HEK293 (cell line): ENCODE data around the gene RPIA.
"Not testable (repeated sequence)": the region's sequence is repeated elsewhere in the genome, so short reads cannot be mapped to it uniquely, and the experiment has no call there.

ENCODE experiments used
- ELK4 ChIP-seq: IDR thresholded peaks from 2 replicates; pipeline ENCODE4 v1.6.1; 2011; ENCODE audit warnings: mild to moderate bottlenecking, low read depth, low read length, borderline replicate concordance
- KLF16 ChIP-seq: fragments of 450-650 bp; formaldehyde crosslinking; IDR thresholded peaks from 2 replicates; pipeline ENCODE4 v1.5.1; 2017; ENCODE audit warnings: missing biosample characterization, missing genetic modification characterization
- MEIS1 ChIP-seq: sonication (generic); formaldehyde crosslinking; IDR thresholded peaks from 2 replicates; pipeline ENCODE4 v1.8.1; 2022; ENCODE audit warnings: missing genetic modification reagents, mild to moderate bottlenecking, borderline replicate concordance
- SALL2 ChIP-seq: fragments of 450-650 bp; formaldehyde crosslinking; IDR thresholded peaks from 2 replicates; pipeline ENCODE4 v1.5.0; 2017; ENCODE audit warnings: missing biosample characterization, mild to moderate bottlenecking, missing genetic modification characterization, borderline replicate concordance
- YY1 ChIP-seq: fragments of 450-650 bp; formaldehyde crosslinking; IDR thresholded peaks from 2 replicates; pipeline ENCODE4 v1.5.1; 2018; ENCODE audit warnings: missing biosample characterization, missing genetic modification characterization
- ZBTB17 ChIP-seq: fragments of 450-650 bp; formaldehyde crosslinking; IDR thresholded peaks from 2 replicates; pipeline ENCODE4 v1.5.1; 2016; ENCODE audit warnings: missing biosample characterization, missing genetic modification characterization
- ZNF624 ChIP-seq: fragments of 450-650 bp; formaldehyde crosslinking; IDR thresholded peaks from 2 replicates; pipeline ENCODE4 v1.5.1; 2017; ENCODE audit warnings: missing biosample characterization, missing genetic modification characterization
- ZNF837 ChIP-seq: fragments of 450-650 bp; formaldehyde crosslinking; IDR thresholded peaks from 2 replicates; pipeline ENCODE4 v1.5.1; 2016; ENCODE audit warnings: missing biosample characterization, missing genetic modification characterization
- TF ChIP-seq, protein P1 (sequence below): fragments of 450-650 bp; formaldehyde crosslinking; IDR thresholded peaks from 2 replicates; pipeline ENCODE4 v1.5.1; 2016; ENCODE audit warnings: missing biosample characterization, missing genetic modification characterization

- TF ChIP-seq ZNF837; YY1 (tag by site-specific recombination); ZNF624 (tag by site-specific recombination); MEIS1; KLF16 (tag by site-specific recombination); SALL2 (tag by site-specific recombination); ELK4; ZBTB17: not testable (repeated sequence)
- TF ChIP-seq, protein P1, sequence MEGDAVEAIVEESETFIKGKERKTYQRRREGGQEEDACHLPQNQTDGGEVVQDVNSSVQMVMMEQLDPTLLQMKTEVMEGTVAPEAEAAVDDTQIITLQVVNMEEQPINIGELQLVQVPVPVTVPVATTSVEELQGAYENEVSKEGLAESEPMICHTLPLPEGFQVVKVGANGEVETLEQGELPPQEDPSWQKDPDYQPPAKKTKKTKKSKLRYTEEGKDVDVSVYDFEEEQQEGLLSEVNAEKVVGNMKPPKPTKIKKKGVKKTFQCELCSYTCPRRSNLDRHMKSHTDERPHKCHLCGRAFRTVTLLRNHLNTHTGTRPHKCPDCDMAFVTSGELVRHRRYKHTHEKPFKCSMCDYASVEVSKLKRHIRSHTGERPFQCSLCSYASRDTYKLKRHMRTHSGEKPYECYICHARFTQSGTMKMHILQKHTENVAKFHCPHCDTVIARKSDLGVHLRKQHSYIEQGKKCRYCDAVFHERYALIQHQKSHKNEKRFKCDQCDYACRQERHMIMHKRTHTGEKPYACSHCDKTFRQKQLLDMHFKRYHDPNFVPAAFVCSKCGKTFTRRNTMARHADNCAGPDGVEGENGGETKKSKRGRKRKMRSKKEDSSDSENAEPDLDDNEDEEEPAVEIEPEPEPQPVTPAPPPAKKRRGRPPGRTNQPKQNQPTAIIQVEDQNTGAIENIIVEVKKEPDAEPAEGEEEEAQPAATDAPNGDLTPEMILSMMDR = not testable (repeated sequence)
Measured at GRCh38 chr2:88797164-88797563, 105.7 kb downstream of the RPIA start.
